ENCODE results near the gene CCPG1. TPM values are rescaled to one million over a fixed set of nuclear protein-coding genes. Genes with fewer than 3 reads are reported as not detected.

CCPG1 gene
- total RNA-seq, 6 experiments from 2014 or later: 28.9 to 42.5 (median 32.6) TPM

DNA sequence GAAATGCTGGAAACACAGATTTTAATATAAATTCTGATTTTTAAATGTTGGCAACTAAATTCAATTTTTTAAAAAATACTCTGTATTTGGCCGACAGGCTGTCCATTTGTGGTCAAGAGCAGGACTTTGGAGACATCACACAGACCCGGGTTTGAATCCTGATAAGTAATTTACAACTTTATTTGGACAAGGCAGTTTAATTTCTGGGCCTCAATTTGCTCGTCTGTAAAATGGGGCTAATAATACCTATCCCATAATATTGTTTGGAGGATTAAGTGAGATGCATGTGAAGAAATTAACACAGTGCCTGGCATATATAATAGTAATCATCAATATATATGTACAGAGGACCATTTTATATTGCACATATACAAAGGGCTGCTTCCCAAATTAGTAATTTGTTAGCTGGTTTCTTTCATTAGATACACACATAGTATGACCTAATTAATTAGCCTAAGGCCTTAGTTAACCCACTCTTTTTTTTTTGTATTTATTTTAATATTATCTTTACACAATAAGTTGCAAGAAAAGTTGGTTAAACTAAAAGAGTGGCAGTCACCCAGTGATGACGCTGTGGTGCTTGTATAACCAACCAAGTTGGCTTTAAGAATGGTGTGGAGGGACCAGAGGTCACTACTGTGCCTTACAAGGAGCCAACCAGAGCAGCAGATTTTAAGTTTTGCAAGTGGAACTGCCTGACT, 88.5 kb downstream of the CCPG1 start:
- DNase-seq: no peak
- H3K4me3 Mint-ChIP-seq: peak overlapping the region; percentile 99
- H3K36me3 Mint-ChIP-seq (ENCODE audit: low read depth): peaks cover 21% of the 10 kb centered on the region
- H3K9me3 Mint-ChIP-seq: no peaks in the 10 kb centered on the region
- peaks cover 33% of the 10 kb centered on the region for H3K4me1 Mint-ChIP-seq (ENCODE audit: low read depth)
- H3K27ac Mint-ChIP-seq: peak overlapping the region; percentile 100
- H3K27me3 Mint-ChIP-seq (ENCODE audit: insufficient read depth): peaks cover 2% of the 10 kb centered on the region; the same call in 1 of the 2 replicates
- TF ChIP-seq, protein P1, sequence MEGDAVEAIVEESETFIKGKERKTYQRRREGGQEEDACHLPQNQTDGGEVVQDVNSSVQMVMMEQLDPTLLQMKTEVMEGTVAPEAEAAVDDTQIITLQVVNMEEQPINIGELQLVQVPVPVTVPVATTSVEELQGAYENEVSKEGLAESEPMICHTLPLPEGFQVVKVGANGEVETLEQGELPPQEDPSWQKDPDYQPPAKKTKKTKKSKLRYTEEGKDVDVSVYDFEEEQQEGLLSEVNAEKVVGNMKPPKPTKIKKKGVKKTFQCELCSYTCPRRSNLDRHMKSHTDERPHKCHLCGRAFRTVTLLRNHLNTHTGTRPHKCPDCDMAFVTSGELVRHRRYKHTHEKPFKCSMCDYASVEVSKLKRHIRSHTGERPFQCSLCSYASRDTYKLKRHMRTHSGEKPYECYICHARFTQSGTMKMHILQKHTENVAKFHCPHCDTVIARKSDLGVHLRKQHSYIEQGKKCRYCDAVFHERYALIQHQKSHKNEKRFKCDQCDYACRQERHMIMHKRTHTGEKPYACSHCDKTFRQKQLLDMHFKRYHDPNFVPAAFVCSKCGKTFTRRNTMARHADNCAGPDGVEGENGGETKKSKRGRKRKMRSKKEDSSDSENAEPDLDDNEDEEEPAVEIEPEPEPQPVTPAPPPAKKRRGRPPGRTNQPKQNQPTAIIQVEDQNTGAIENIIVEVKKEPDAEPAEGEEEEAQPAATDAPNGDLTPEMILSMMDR (IDR thresholded peaks at IDR 0.05): no peak

DNA sequence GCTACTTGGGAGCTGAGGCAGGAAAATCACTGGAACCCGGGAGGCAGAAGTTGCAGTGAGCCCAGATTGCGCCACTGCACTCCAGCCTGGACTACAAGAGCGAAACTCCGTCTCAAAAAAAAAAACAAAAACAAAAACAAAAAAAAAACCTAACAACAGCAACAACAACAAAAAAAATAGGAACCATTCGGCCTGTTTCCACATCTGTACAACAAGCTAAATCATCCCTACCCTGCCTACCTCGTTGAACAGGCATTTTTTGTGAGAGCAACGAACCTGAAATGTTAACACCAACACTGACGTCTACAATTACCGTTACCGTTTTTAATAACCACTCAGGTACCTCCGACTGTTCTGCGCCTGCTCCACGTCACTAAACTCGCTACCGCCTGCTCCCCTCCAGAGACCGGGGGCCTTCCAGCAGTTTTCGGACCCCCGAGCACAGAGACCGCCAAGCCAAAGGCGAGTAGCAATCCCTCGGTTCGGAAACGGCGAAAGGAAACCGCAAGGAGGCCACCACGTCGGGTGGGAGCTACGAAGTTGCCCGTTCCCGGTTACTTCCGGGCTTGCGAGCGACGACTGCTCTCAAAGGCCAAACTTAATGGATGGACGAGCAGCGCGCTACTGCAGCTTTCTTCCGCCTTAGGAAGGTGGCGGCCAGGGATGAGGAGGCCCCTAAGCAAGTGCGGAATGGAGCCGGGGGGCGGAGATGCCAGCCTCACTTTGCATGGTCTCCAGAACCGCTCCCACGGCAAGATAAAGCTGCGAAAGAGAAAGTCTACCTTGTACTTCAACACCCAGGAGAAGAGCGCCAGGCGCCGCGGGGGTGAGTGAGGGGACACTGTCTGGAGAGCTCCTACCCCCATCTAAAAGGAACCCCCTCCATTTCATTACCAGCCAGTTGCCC, 89.3 kb downstream of the CCPG1 start, which contains the start of the genes PIGB and PIGBOS1:
Gene PIGB, plus strand, starts transcription at position 635 of the 907 bp plus-strand sequence. Its CDS starts 29 bp downstream, at position 664.
Gene PIGBOS1, minus strand, starts transcription at position 536 of the 907 bp plus-strand sequence. CDS start 1,331 bp downstream, outside the sequence.
- no peaks in the 10 kb centered on the region for H3K9me3 Mint-ChIP-seq
- peak within 1 kb of the TSS; percentile 100 for H3K27ac Mint-ChIP-seq
- H3K4me3 Mint-ChIP-seq: peak within 1 kb of the TSS; percentile 99
- H3K4me1 Mint-ChIP-seq (ENCODE audit: low read depth): peaks cover 33% of the 10 kb centered on the region
- peaks cover 2% of the 10 kb centered on the region; the same call in 1 of the 2 replicates for H3K27me3 Mint-ChIP-seq (ENCODE audit: insufficient read depth)
- H3K36me3 Mint-ChIP-seq (ENCODE audit: low read depth): peaks cover 21% of the 10 kb centered on the region
- DNase-seq: peak; percentile 79
- TF ChIP-seq, protein P1 (IDR thresholded peaks at IDR 0.05): no peak

Small RNA genes within 50 kb of the gene (microRNA-seq; reads per million reads assigned to microRNA genes)
- gene MIR628: 36.3 reads per million, percentile 33 among the genes with 10 or more reads in this experiment

Other genes starting within 250 kb of the CCPG1 start
- gene RSL24D1, start 211.4 kb downstream of the CCPG1 start, total RNA-seq (2021; fragmentation: NEBNext Ultra II Directional; extraction: Animal tissue kit (Norgen Biotek cat#: 25700)): 10 to 100 TPM; 51.8 to 58.1 (median 55.4) TPM
- 10 to 100 TPM in 4 of 6 experiments, 1 to 10 TPM in 2; 6.9 to 13.7 (median 13.0) TPM for gene RAB27A, start 118.5 kb downstream of the CCPG1 start, total RNA-seq (2021; fragmentation: NEBNext Ultra II Directional; extraction: Animal tissue kit (Norgen Biotek cat#: 25700))
- 10 to 100 TPM in 1 of 6 experiments, 1 to 10 TPM in 5; 7.8 to 11.0 (median 8.4) TPM for gene PIGBOS1, start 89.2 kb downstream of the CCPG1 start, total RNA-seq (2021; fragmentation: NEBNext Ultra II Directional; extraction: Animal tissue kit (Norgen Biotek cat#: 25700))
- gene PIGB, start 89.1 kb downstream of the CCPG1 start, total RNA-seq (2021; fragmentation: NEBNext Ultra II Directional; extraction: Animal tissue kit (Norgen Biotek cat#: 25700)): 10 to 100 TPM; 13.2 to 21.0 (median 17.4) TPM
- 1 to 10 TPM in 3 of 6 experiments, under 1 TPM in 3; 0.58 to 1.7 (median 1.1) TPM for gene PIERCE2, start 136 bp upstream of the CCPG1 start, total RNA-seq (2021; fragmentation: NEBNext Ultra II Directional; extraction: Animal tissue kit (Norgen Biotek cat#: 25700))
- gene DNAAF4, start 99.9 kb upstream of the CCPG1 start, total RNA-seq (2021; fragmentation: NEBNext Ultra II Directional; extraction: Animal tissue kit (Norgen Biotek cat#: 25700)): 1 to 10 TPM in 4 of 6 experiments, under 1 TPM in 2; 0.62 to 1.7 (median 1.3) TPM
- gene PYGO1, start 180.0 kb upstream of the CCPG1 start, total RNA-seq (2021; fragmentation: NEBNext Ultra II Directional; extraction: Animal tissue kit (Norgen Biotek cat#: 25700)): 1 to 10 TPM; 6.7 to 9.4 (median 8.8) TPM